NOMO-1 treated with DMSO at 0.1 percent for 48 hours (cell line): Measurements from ENCODE around the gene OR1J4.
"Not testable (repeated sequence)": the region's sequence is repeated elsewhere in the genome, so short reads cannot be mapped to it uniquely, and the experiment has no call there.

Experiments used
- DNase-seq: peaks from one replicate; lab custom pipeline; 2025; ENCODE audit not compliant: unreplicated experiment; lab: John Stamatoyannopoulos, UW

OR1J4 gene, protein sequence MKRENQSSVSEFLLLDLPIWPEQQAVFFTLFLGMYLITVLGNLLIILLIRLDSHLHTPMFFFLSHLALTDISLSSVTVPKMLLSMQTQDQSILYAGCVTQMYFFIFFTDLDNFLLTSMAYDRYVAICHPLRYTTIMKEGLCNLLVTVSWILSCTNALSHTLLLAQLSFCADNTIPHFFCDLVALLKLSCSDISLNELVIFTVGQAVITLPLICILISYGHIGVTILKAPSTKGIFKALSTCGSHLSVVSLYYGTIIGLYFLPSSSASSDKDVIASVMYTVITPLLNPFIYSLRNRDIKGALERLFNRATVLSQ

DNA sequence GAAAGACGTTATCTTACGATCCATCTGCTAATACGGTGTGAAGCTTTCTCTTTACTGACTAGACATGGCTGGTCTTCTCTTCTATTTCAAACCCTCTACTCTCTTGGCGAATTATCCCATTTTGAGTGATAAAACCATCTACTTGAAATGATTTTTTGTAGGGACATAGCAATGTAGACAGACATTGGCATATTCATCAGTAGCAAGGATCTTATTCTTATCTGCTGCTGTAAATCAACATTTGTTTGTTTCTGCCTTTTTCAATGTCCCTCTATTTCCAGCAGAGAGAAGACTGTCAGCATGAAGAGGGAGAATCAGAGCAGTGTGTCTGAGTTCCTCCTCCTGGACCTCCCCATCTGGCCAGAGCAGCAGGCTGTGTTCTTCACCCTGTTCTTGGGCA, at the start of gene OR1J4:
Gene OR1J4, plus strand, starts transcription at position 301 of the 400 bp plus-strand sequence. Its CDS starts 0 bp downstream, at position 301.
- no peak for DNase-seq

DNA sequence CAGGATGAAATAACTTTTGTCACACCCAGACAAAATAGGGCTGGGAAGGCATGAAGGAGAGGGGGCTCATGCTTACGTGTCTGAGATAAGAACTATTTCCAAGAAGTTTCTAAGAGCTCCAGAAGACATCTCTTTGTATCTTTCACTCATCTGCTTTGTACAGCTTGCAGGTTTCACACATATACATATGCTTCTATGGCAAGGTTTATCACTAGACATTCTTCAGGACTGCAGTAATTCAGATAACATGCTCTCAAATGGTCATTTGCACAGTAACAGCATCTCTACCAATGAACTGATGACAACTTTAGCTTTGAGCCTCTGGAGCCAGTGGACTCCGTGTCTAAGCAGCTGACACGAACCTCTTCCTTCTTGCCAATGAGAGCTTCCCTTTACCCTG, 44.4 kb upstream of the OR1J4 start:
- no peak for DNase-seq

DNA sequence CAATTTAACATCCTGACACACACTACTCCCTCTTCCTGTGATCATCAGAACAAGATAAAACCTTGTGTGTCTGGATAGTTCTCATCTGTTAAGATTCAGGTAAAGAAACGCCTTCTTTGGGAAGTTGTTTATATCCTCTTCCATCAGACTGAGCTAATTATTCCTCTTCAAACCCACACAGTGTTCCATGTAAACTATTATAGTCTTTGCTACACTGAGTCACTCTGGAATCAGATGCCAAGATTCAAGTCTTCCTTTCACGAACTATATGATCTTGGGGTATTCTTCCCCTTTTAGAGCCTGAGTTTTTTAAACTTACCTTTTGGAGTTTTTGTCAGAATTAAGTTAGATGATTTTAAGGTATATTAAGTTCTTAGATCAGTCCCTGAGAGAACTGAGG, 43.2 kb upstream of the OR1J4 start:
- no peak for DNase-seq

DNA sequence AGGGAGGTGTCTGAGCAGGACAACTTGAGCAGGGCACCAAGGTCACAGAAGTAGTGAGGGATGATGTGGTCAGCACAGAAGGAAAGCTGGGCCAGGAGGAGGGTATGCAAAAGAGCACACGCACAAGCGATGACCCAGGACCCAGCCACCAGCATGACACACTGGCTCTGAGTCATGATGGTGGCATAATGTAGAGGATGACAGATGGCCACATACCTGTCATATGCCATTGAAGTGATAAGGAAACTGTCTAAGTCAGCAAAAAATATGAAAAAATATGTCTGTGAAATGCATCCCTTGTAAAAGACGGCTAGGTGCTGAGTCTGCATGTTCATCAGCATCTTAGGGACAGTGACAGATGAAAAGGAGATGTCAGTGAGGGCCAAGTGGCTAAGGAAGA, 41.6 kb upstream of the OR1J4 start:
- no peak for DNase-seq

DNA sequence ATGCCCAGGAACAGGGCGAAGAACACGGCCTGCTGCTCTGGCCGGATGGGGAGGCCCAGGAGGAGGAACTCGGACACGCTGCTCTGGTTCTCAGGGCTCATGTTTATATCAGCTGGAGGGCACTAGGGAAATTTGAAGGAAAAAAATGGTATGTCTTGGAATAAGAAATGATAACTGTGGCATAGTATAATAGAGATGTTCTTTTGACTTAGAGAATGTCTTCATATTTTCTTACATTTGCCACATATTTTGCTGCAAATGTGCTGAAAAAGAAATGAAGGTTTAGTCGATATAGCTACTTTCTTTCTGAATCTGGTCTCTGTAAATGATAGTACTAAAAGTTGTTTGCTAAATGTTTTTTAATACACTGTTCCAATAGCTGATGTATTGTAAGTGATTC, 41.1 kb upstream of the OR1J4 start, which contains the start of gene OR1J1:
Gene OR1J1, minus strand, starts transcription at position 101 of the 400 bp plus-strand sequence. Its CDS starts 0 bp downstream, at position 101.
- DNase-seq: no peak

DNA sequence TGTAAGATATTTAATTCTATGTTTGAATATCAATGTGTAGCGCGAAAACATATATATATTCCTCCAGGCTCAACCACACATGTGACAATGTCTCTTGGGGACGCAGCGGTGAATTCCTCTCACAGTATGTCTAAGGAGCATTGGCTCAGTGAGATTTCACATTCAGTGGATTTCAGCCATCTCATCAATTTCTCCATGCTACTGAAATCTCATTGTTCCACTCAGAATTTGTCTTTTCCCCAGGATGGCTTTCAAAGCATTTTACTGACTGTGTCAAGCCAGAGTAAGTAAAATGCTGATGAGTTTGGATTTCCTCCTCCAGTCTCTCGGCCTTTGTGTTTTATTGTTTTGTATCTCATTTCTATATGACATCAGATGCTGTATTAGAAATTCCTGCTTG, 39.9 kb upstream of the OR1J4 start:
- no peak for DNase-seq

DNA sequence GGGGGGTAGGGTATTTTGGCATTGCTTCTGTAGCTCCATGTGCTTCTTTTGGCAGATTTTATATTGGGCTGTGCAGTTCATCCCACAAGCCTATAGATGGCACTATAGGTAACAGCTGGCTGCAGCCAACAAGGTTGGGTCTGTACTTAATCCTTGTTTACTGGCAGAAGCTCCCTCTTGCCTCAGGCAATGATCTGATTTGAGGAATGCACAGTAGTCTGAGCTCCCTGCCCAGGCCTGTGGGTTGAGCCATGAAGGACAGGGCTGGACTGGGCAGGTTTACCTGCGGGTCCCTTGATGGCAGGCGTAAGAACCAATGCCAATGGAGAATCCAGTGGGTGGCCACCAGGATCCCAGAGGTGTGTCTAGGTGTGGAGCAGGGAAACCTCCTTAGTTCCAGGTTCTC, 20.1 kb upstream of the OR1J4 start:
- no peak for DNase-seq

DNA sequence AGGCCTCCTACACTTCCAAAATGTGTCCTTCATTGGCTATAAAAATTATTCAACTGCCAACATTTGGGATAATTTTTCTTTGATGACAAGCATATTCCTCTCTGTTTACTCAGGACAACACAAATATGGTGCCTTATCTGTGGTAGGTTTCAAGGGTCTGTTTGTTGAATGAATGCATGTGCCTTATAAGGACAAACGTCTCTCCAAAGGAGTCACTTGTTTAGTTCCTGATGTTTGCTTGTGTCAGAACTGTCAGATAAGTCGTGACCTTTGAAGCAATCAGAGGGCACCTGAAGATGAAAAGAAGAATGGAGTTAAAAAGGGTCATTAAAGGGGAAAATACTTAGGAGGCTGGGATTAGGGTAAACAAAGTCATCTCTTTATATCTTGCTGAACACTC, 12.0 kb upstream of the OR1J4 start:
- DNase-seq: no peak

DNA sequence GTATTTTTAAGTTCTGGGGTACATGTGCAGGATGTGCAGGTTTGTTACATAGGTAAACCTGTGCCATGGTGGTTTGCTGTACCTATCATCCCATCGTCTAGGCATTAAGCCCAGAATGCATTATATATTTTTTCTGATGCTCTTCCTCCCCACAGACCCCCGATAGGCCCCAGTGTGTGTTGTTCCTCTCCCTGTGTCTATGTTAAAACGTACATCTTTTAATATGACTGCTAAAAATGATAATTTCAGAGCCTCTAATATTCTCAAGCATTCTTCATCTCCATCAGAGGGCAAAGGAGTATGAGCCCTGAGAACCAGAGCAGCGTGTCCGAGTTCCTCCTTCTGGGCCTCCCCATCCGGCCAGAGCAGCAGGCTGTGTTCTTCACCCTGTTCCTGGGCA, 8.4 kb upstream of the OR1J4 start, which contains the start of gene OR1J2:
Gene OR1J2, plus strand, starts transcription at position 301 of the 400 bp plus-strand sequence. Its CDS starts 0 bp downstream, at position 301.
- no peak for DNase-seq

DNA sequence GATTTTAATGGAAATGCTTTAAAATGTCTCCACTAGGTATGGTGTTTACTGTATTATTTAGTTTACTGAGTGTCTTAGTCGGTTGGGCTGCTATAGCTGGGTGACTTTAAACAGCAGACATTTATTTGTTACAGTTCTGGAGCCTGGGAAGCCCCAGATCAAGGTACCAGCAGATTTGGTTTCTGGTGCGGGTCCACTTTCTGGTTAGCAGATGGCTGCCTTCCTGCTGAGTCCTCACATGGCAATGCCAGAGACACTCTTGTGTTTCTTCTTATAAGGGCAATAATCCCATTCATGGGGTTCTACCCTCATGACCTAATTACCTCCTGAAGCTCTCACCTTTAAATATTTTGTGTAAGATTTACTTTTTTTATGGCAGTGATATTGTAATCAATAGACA, 715 bp upstream of the OR1J4 start:
- DNase-seq: no peak

DNA sequence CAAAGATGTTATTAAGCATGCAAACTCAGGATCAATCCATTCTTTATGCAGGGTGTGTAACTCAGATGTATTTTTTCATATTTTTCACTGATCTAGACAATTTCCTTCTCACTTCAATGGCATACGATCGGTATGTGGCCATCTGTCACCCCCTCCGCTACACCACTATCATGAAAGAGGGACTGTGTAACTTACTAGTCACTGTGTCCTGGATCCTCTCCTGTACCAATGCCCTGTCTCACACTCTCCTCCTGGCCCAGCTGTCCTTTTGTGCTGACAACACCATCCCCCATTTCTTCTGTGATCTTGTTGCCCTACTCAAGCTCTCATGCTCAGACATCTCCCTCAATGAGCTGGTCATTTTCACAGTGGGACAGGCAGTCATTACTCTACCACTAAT, 435 bp downstream of the OR1J4 start:
- no peak for DNase-seq

DNA sequence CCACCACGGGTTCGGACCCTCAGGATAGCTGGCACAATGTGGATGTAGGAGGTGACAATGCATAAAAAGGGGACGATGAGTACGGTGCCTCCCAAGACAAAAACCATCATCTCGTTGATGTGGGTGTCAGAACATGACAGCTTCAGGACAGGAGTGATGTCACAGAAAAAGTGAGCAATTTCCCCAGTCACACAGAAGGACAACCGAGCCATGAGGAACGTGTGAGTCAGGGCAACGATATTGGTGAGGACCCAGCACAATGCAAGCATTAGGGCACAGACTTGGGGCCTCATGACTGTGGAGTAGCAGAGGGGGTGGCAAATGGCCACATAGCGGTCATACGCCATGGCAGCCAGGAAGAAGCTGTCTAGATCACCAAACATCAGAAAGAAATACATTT, 7.7 kb downstream of the OR1J4 start:
- DNase-seq: no peak

DNA sequence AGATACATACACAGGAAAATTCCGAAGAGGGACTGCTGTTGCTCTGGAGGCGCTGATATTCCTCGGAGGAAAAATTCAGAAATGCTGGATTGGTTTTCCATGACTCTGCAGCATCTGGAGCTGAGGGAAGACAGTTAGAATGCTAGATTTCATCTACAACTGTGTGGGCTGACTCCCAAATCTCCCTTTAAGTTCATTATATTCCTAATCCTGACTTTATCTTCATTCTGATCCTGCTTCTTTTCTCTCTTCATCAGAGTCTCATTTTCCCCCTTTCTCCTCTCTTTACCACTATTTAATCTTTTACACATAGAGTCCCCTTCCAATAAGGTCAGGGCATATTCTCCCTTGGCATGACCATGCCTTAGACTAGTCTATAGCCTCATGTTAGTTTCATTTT, 8.3 kb downstream of the OR1J4 start, which contains the start of gene OR1N1:
Gene OR1N1, minus strand, starts transcription at position 101 of the 400 bp plus-strand sequence. Its CDS starts 0 bp downstream, at position 101.
- no peak for DNase-seq

DNA sequence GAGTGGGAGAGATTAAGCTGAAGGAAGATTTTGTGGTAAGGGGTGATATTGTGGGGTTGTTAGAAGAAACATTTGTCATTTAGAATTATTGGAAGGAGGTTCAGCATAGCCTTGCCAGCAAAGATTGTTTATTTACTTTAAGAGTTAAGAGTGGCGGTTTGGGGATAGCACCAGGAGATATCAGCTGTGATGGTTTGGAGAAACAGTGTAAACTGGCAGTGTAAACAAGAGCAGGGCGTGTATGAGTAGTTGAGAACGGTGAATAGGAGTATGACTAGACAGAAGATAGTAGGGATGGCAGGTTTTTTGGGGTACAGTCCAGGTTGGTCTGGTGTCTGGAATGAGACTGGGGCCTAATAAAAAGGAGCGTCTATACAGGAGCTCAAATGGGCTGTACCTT, 12.2 kb downstream of the OR1J4 start:
- DNase-seq: not testable (repeated sequence)

DNA sequence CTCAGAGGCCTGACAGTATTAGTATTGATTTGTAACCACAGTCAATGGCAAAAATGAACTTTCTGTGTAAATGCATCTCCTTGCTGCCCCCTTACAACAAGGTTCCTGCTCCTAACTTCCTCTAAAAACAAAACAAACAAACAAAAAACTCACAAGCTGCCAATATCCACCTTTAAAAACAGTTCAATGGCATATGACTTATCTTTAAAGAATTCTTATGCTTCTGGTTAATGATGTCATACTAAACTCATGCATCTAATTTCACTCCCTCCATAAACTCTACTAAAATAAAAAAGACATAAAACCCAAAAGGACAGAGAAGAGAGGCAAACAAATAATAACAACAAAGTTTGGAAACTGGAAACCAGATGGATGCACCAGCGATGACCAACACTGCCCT, 17.2 kb downstream of the OR1J4 start:
- no peak for DNase-seq

DNA sequence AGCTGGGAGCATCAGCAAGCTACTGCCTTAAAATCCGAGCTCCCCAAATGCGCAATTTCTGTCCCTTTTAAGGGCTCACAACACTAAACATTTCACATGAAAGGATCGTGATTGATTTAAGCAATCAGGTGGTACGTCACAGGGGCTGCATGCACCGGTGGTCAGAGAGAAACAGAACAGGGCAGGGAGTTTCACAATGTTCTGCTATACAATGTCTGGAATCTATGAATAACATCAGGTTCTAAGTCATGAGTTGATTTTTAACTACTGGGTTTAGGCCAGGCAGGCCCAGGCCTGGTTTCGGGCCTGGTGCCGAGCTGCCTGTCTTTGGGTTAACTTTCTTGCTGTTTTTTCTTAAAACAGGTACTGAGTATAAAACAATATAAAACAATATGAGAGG, 18.1 kb downstream of the OR1J4 start:
- DNase-seq: not testable (repeated sequence)

DNA sequence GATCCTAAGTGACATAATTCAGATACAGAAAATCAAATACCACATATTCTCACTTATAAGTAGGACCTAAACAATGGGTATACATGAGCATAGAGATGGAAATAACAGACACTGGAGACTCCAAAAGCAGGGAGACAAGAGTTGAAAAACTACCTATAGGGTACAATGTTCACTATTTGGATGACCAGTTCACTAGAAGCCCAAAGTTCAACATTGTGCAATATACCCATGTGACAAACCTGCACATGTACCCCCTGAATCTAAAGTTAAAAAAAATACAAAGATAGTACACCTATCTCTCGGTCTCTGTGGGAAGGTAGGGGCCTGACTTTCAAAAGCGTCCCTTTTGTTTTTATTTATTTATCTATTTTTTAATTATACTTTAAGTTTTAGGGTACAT, 19.8 kb downstream of the OR1J4 start:
- no peak for DNase-seq

DNA sequence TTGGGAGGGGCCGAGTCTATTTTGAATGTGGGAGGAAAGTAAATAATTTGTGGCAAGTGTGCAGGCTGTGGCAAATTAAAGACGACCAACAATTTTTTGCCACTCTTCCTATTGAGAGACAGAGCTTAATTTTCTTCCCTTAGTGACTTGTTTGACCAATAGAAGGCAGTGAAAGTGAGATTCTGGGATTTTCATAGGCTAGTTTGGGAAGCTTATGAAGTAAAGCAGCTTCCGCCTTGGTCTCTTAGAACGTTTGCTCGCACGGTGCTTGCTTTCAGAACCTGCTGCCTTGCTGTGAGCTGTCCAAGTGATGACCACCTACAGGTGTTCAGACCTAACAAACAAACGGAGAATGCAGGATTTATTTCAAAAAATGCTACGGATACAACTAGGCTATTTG, 27.3 kb downstream of the OR1J4 start:
- no peak for DNase-seq

DNA sequence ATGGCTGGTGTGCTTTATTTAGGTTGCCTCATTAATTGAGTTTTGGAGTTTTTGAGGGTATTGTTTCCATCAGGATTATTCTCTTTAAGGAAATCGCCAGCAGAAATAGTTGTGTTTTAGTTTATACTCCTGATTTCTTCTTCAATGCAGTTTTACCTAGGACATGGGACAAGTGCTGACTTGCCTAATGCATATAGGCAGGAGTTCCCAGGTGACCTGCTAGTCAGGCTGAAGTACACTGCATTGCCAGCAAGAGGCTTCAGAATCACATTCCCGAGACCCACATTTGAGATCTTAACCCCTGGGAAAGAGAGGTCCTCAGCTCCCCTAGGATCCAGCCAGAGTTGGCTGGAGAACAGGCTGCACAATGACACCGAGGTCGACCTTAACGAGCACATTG, 32.4 kb downstream of the OR1J4 start:
- DNase-seq: no peak

DNA sequence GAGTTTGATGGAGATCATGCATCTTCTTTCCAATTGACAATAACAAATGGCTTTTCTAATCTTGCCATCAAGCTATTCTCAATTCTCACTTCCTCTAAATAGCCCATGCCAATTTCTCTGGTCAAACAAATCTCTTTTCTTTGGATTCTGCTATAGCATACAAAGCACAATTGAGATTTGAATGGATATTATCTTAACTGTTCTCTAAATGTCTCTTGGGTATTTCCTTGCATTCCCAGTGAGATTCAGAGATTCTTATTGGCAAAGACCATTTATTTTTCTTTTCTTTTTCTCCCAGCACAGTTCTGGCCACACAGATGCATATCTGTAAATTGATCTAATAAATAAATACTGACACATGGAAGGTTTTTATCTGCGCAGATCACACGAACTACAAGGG, 33.9 kb downstream of the OR1J4 start, which contains the start of gene OR1N2:
Gene OR1N2, plus strand, starts transcription at position 301 of the 400 bp plus-strand sequence. CDS start 100 bp downstream, outside the sequence.
- no peak for DNase-seq

DNA sequence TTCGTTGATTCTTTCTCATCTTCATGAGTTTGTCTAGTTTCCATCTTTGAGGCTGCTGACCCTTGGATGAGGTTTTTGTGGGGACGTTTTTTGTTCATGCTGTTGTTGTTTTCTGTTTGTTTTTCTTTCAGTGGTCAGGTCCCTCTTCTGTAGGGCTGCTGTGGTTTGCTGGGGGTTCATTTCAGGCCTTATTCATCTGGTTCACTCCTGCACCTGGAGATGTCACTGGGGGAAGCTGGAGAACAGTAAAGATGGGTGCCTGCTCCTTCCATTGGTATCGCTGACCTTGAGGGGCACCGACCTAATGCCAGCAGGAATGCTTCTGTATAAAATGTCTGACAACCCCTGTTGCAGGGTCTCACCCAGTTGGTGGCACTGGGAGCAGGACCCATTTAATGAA, 42.5 kb downstream of the OR1J4 start:
- DNase-seq: no peak

DNA sequence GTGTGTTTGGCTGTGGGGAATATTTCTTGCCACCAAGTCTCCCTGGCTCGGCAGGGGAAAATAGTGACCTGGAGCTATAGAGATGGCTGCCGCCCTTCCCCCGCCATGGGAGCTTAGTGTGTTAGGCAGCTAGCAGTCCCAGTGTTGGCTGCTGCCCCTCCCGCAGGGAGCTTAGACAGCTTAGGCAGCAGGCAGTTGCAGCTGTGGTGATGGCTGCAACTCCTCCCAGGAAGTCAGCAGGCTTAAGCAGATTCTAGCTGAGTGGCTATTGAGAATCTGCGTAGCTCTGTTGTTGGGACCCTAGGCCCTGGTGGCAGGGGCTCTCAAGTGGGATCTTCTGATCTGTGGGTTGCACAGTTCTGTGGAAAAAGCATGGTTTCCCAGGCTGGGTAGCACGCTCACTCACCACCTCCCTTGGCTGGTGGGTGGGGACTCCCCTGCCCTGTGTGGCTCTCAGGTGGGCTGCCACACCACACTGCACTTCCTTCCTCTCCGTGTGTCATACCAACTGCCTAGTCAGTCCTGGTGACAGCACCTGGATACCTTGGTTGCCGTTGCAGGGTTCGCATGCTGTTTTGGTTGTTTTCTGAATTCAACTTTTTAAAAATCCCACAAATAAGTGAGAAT, 43.3 kb downstream of the OR1J4 start:
- DNase-seq: no peak
